Measurements from ENCODE around the gene RNF114. TPM values are rescaled to one million over a fixed set of nuclear protein-coding genes. Genes with fewer than 3 reads are reported as not detected.
"Not testable (repeated sequence)": the region's sequence is repeated elsewhere in the genome, so short reads cannot be mapped to it uniquely, and the experiment has no call there.

The RNF114 gene
- total RNA-seq, 1 donor from 2014 or later: 45.4 TPM

- DNase-seq (ENCODE audit: low spot score): no peak
- Mint-ChIP-seq H3K27me3 (ENCODE audit: low read depth) (no peaks in the 10 kb centered on the region), H3K9me3 (ENCODE audit: low read depth) (no peaks in the 10 kb centered on the region), H3K36me3 (ENCODE audit: low read depth) (peaks cover 8% of the 10 kb centered on the region), H3K4me1 (ENCODE audit: low read depth) (peaks cover 52% of the 10 kb centered on the region), H3K27ac (ENCODE audit: unreplicated experiment) (peak overlapping the region; percentile 71), H3K4me3 (ENCODE audit: unreplicated experiment) (no peak overlapping the region)
- TF ChIP-seq CTCF (IDR thresholded peaks at IDR 0.05): no peak
These were observed 54.1 kb downstream of the RNF114 start for GRCh38 chr20:49990271-49990720.

- peaks cover 21% of the 10 kb centered on the region for H3K4me1 Mint-ChIP-seq (ENCODE audit: low read depth)
- no peaks in the 10 kb centered on the region for H3K27me3 Mint-ChIP-seq (ENCODE audit: low read depth)
- H3K9me3 Mint-ChIP-seq (ENCODE audit: low read depth): no peaks in the 10 kb centered on the region
- no peak overlapping the region for H3K4me3 Mint-ChIP-seq (ENCODE audit: unreplicated experiment)
- no peak for TF ChIP-seq CTCF (IDR thresholded peaks at IDR 0.05)
- no peaks in the 10 kb centered on the region for H3K36me3 Mint-ChIP-seq (ENCODE audit: low read depth)
- no peak overlapping the region for H3K27ac Mint-ChIP-seq (ENCODE audit: unreplicated experiment)
- DNase-seq (ENCODE audit: low spot score): no peak
These were observed 57.1 kb downstream of the RNF114 start for GRCh38 chr20:49993301-49993751.

GRCh38 chr20:49995586-49995985, 59.4 kb downstream of the RNF114 start:
- Mint-ChIP-seq H3K27ac (ENCODE audit: unreplicated experiment) (no peak overlapping the region), H3K4me3 (ENCODE audit: unreplicated experiment) (no peak overlapping the region), H3K36me3 (ENCODE audit: low read depth) (no peaks in the 10 kb centered on the region), H3K4me1 (ENCODE audit: low read depth) (peaks cover 2% of the 10 kb centered on the region), H3K27me3 (ENCODE audit: low read depth) (no peaks in the 10 kb centered on the region), H3K9me3 (ENCODE audit: low read depth) (no peaks in the 10 kb centered on the region)
- DNase-seq (ENCODE audit: low spot score): no peak
- no peak for TF ChIP-seq CTCF (IDR thresholded peaks at IDR 0.05)

GRCh38 chr20:49998478-49999188, 62.4 kb downstream of the RNF114 start:
- not testable (repeated sequence) for H3K36me3 Mint-ChIP-seq (ENCODE audit: low read depth); H3K27me3 Mint-ChIP-seq (ENCODE audit: low read depth); H3K4me3 Mint-ChIP-seq (ENCODE audit: unreplicated experiment); H3K9me3 Mint-ChIP-seq (ENCODE audit: low read depth); H3K27ac Mint-ChIP-seq (ENCODE audit: unreplicated experiment); DNase-seq (ENCODE audit: low spot score)
- peaks cover 11% of the 10 kb centered on the region for H3K4me1 Mint-ChIP-seq (ENCODE audit: low read depth)

- H3K4me1 Mint-ChIP-seq (ENCODE audit: low read depth): peaks cover 11% of the 10 kb centered on the region
- H3K9me3 Mint-ChIP-seq (ENCODE audit: low read depth): no peaks in the 10 kb centered on the region
- DNase-seq (ENCODE audit: low spot score): no peak
- H3K36me3 Mint-ChIP-seq (ENCODE audit: low read depth): no peaks in the 10 kb centered on the region
- TF ChIP-seq CTCF (IDR thresholded peaks at IDR 0.05): no peak
- no peak overlapping the region for H3K4me3 Mint-ChIP-seq (ENCODE audit: unreplicated experiment)
- no peak overlapping the region for H3K27ac Mint-ChIP-seq (ENCODE audit: unreplicated experiment)
- H3K27me3 Mint-ChIP-seq (ENCODE audit: low read depth): no peaks in the 10 kb centered on the region
These were observed 63.1 kb downstream of the RNF114 start for GRCh38 chr20:49999329-49999728.

- peaks cover 16% of the 10 kb centered on the region for H3K4me1 Mint-ChIP-seq (ENCODE audit: low read depth)
- not testable (repeated sequence) for H3K4me3 Mint-ChIP-seq (ENCODE audit: unreplicated experiment); H3K27me3 Mint-ChIP-seq (ENCODE audit: low read depth); DNase-seq (ENCODE audit: low spot score); H3K36me3 Mint-ChIP-seq (ENCODE audit: low read depth); H3K9me3 Mint-ChIP-seq (ENCODE audit: low read depth)
- H3K27ac Mint-ChIP-seq (ENCODE audit: unreplicated experiment): peak overlapping the region; percentile 22
These were observed 64.5 kb downstream of the RNF114 start for GRCh38 chr20:50000548-50001222.
